ENCODE measurements around the gene PLCB1. TPM values are rescaled to one million over a fixed set of nuclear protein-coding genes. Genes with fewer than 3 reads are reported as not detected.

The PLCB1 gene
- total and polyA plus RNA-seq, 10 of the 15 experiments (the other 5 are each of a cell fraction or from before 2014, with no cell fraction given), result 0.05 to 5.3 (median 0.17) TPM; not detected in 1

DNA sequence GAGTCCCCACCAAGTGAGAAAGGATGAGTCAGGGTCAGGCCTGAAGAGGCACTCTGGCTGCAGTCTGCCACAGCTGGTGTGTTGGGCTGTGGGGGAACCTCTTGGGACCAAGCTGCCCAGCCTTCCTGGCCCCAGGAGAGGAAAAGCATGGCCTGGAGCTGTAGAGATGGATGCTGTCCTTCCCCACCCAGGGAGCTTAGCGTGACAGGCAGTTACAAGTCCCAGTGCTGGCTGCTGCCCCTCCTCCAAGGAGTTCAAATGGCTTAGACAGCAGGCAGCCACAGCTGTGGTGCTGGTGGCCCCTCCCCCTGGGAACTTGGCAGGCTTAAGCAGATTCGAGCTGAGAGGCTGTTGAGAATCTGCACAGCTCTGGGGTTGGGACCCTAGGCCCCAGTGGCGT is 253.2 kb downstream of the PLCB1 start (continued):
- TF ChIP-seq E2F8 (IDR thresholded peaks at IDR 0.05; ENCODE audit: low read depth, partially characterized antibody) (no peak), LARP7 (IDR thresholded peaks at IDR 0.05) (no peak)

- Histone ChIP-seq H2AFZ (ENCODE audit: control insufficient read depth, low read depth, low read length) (no peak overlapping the region), H3K27ac (ENCODE audit: control insufficient read depth, insufficient read depth) (no peak overlapping the region), H3K4me1 (ENCODE audit: control insufficient read depth, insufficient read depth, low read length) (no peaks in the 10 kb centered on the region), H3K4me3 (no peak overlapping the region), H3K4me2 (ENCODE audit: control insufficient read depth, insufficient read depth) (no peak overlapping the region), H3K79me2 (ENCODE audit: control insufficient read depth, insufficient read depth, low read length) (no peaks in the 10 kb centered on the region), H3K36me3 (ENCODE audit: control insufficient read depth in 2 of 2, insufficient read depth in 2 of 2, low read length in 1 of 2) (no peaks in the 10 kb centered on the region), H3K9me3 (replicated peaks; ENCODE audit: control insufficient read depth, insufficient read depth, low read length) (no peaks in the 10 kb centered on the region), H3K9ac (ENCODE audit: control insufficient read depth, insufficient read depth, low read length) (no peak overlapping the region), H3K27me3 (replicated peaks in 1 of 2; ENCODE audit: control insufficient read depth in 2 of 2, insufficient read depth in 2 of 2, low read length in 1 of 2) (no peaks in the 10 kb centered on the region), H4K20me1 (ENCODE audit: control insufficient read depth, insufficient read depth) (no peaks in the 10 kb centered on the region)
- TF ChIP-seq ZNF217 (IDR thresholded peaks at IDR 0.05), result no peak
- TF ChIP-seq SPI1 (IDR thresholded peaks at IDR 0.05; ENCODE audit: borderline replicate concordance, insufficient read depth, low read depth, low read length), result no peak
- TF ChIP-seq POU2F2 (IDR thresholded peaks at IDR 0.05; ENCODE audit: borderline replicate concordance, low read depth, low read length), result no peak
- no peak for TF ChIP-seq RELA (IDR thresholded peaks at IDR 0.05; ENCODE audit: borderline replicate concordance, partially characterized antibody)
- no peak for TF ChIP-seq GABPA (IDR thresholded peaks at IDR 0.05; ENCODE audit: low read depth)
- TF ChIP-seq ZBED1 (IDR thresholded peaks at IDR 0.05; ENCODE audit: borderline replicate concordance), result no peak
- TF ChIP-seq YBX1 (IDR thresholded peaks at IDR 0.05), result no peak
- no peak for TF ChIP-seq POLR2AphosphoS5 (IDR thresholded peaks at IDR 0.05; ENCODE audit: low read length)
- no peak for TF ChIP-seq NR2C2 (IDR thresholded peaks at IDR 0.05; ENCODE audit: borderline replicate concordance, control insufficient read depth, insufficient read length, low read depth)
- no peak for TF ChIP-seq KAT2A (conservative IDR thresholded peaks at IDR 0.05; ENCODE audit: control insufficient read depth, low read depth, low read length)
- TF ChIP-seq SMAD5 (IDR thresholded peaks at IDR 0.05; ENCODE audit: low read depth), result no peak
- no peak for TF ChIP-seq IRF3 (IDR thresholded peaks at IDR 0.05)
- TF ChIP-seq SP1 (IDR thresholded peaks at IDR 0.05; ENCODE audit: low read depth, low read length), result no peak
- TF ChIP-seq DPF2 (IDR thresholded peaks at IDR 0.05), result no peak
- TF ChIP-seq YY1 (IDR thresholded peaks at IDR 0.05; ENCODE audit: low read depth, low read length), result no peak
- TF ChIP-seq TARDBP (IDR thresholded peaks at IDR 0.05; ENCODE audit: borderline replicate concordance), result no peak
- no peak for FAIRE-seq
- BruUV-seq (replicated peaks), result no TSS peak
- no peak for DNase-seq (ENCODE audit: low read depth, low spot score)
- ChIA-PET SMC1A (ENCODE audit: uncharacterized antibody, unreplicated experiment) (interaction anchor here (0.7 to 6.1 kb wide), 9 partner anchors 9 to 1225 kb away, joined by 3 to 43 read pairs (median 3); no protein-coding TSS in a partner anchor), CTCF (interaction anchor here (0.9 to 4.3 kb wide), 11 partner anchors 9 to 451 kb away, joined by 3 to 22 read pairs (median 3); no protein-coding TSS in a partner anchor), RAD21 (ENCODE audit: unreplicated experiment) (interaction anchor here (0.7 to 2.1 kb wide), 3 partner anchors 11 to 451 kb away, joined by 3 to 5 read pairs (median 3); no protein-coding TSS in a partner anchor), POLR2A (no interaction called here)
- 29% methylated on average over 3 of the region's 3 CpGs for WGBS (ENCODE audit: insufficient coverage, insufficient replicate concordance, low lambda C conversion rate, missing lambda C conversion rate)
- in situ Hi-C loops (cut with MboI), result loop anchor here (10.0 kb wide), 1 partner anchor 252 kb away; the partner anchor contains the start of gene PLCB1
- ATAC-seq, result no peak
- intact Hi-C loops (cut with micrococcal nuclease; ENCODE audit: unreplicated experiment), result loop anchor here (2.0 to 10.0 kb wide), 3 partner anchors 335 to 452 kb away; no protein-coding TSS in a partner anchor
These were observed 254.9 kb downstream of the PLCB1 start for GRCh38 chr20:8386991-8387390.
